ELF-1 (cell line): ENCODE data around the gene CAV1.

Source experiments
- DNase-seq: peaks from one replicate; pipeline ENCODE4 v3.0.0-alpha.2; 2016; ENCODE audit warnings: low read depth, low spot score

Gene CAV1

GRCh38 chr7:116530107-116530820 is 5.4 kb downstream of the CAV1 start:
- no peak for DNase-seq

DNA sequence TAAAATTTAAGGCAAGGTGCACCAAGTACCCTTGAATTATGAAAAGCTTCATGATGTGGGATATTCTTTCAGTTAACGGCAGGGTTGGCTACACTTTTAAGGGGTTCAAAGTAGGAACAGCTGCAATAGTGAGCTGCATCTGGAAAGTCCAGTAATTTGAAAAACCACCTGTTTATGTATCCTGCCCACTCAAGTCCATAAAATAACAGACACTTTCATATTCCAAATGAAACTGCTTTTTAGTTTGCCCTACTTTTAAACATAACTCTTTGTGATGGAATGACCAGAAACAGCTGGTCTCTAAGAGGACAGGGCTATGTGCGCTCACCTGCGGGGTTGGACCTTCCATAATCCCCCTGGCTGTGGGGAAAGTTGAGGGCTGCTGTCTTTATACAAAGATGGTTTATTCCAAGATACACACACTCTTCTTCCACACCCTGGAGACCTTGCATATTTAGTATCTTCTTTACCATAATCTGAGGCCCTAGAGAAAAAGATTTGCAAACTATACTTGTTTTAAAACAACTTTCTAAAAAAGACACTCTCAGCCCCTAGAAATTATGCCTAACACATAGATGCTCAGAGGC is 7.4 kb downstream of the CAV1 start:
- no peak for DNase-seq

GRCh38 chr7:116534790-116535189 is 10.0 kb downstream of the CAV1 start:
- no peak for DNase-seq

- DNase-seq: no peak
Observed at GRCh38 chr7:116535416-116535815, 10.6 kb downstream of the CAV1 start.

- DNase-seq: no peak
Observed at GRCh38 chr7:116538138-116538537, 13.3 kb downstream of the CAV1 start.

GRCh38 chr7:116539879-116540278 is 15.0 kb downstream of the CAV1 start:
- DNase-seq: no peak

GRCh38 chr7:116540743-116541142 is 15.9 kb downstream of the CAV1 start:
- DNase-seq: no peak

DNA sequence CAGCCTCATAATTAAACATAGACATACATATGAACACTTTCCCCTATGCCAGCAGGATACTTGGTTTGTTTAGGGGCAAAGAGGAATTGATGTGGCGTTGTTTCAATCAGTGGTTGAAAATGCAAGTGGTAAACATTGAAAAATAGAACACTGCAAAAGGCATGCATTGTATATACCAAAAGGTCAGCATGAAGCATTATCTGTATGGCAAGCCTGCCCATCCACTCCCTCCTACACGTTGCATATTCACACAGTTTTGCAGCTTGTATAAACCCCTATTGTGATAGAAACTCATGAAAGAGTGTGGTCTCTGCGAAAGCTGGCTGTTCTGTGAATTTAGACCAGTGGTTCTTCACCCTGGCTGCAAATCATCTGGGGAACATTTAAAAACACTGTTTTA is 17.1 kb downstream of the CAV1 start:
- DNase-seq: no peak

- no peak for DNase-seq
Observed at GRCh38 chr7:116542618-116543017, 17.8 kb downstream of the CAV1 start.

DNA sequence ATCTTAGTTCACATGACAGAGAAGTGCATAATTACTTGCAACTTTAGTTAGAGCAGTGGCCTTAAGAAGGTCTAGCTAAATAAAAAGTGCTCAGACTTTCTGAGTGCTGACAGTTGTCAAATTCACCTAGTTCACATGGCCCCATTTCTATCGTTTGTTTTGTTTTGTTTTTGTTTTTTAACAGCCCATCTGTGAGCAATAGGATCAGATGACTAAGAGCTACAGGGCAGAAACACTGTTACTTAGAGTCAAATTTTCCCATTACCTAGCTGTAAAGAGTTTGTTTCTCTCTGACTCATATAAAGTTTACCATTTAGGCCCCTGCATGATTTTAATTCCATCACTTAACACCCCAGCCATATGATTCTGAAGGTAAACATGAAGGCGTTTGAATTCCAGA is 18.8 kb downstream of the CAV1 start:
- no peak for DNase-seq

DNA sequence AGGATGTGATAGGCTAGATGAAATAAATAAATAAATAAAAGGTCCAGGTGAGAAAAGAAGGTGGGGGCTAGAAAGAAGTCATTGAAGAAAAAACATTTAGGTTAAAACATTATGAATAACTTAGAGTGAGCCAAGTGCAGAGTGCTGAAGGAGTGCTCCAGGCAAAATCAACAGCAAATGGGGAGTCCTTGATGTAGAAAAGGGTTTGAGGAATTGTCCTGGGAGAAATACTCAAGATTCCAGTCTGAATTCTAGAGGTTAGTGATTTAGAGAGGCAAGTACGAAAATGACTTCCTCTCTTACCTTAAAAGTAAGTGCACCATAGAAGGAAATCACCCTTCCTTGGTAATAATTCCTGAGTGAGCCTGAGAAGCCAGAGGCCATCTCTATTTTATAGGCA is 19.7 kb downstream of the CAV1 start:
- DNase-seq: no peak

GRCh38 chr7:116545411-116545993 is 20.7 kb downstream of the CAV1 start:
- DNase-seq: no peak

GRCh38 chr7:116546054-116546453 is 21.2 kb downstream of the CAV1 start:
- DNase-seq: no peak

DNA sequence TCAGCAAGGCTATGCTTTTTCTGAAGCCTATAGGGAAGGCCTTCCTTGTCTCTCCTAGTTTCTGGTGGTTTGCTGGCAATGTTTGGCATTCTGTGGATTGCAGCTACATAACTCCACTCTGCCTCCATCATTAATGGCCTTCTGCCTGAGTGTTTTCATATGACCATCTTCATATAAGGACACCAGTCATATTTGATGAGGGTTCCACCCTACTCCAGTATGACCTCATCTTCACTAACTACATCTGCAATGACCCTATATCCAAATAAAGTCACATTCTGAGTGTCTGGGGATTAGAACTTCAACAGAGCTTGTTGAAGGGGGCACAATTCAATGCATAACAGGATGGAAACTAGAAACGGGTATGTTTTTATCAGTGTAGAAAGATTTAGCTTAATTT is 22.1 kb downstream of the CAV1 start:
- DNase-seq: no peak

- no peak for DNase-seq
Observed at GRCh38 chr7:116547347-116547746, 22.5 kb downstream of the CAV1 start.

DNA sequence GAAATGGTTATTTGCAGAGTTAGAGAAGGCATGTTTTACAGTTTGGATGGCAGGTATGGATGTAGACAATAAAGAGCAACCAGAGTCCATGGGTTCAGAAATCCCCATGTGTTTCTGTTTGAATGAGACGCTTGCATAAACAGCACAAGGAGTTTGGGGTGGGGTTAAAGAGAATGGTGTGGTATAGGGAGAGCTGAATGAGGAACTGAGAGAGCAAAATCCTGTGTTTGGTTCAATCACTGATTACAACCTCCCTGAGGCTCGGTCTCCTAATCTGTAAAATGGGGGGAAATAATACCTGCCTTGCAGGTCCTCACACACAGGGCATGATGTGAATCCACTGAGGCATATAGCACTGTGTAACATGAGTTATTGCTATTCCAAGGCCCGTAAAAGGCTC is 23.7 kb downstream of the CAV1 start:
- DNase-seq: no peak

DNA sequence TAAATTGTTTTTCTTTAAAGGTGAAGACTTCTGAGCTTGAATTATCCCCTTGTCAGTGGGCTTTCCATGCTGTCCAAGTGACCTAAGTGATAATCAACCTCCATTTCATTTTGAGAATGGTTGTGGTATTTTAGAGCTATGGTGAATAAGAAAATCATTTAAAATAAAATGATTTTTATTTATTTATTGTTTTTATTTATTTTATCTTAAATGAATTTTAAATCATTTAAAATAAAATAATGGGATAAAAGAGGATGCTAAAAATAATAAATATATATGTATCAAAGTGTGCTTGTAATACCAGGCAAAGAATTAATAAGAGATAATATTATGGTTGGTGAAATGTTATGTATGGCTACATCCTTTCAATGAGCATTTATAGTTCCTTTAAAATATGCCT is 24.5 kb downstream of the CAV1 start:
- no peak for DNase-seq

- DNase-seq: no peak
Observed at GRCh38 chr7:116551692-116552091, 26.9 kb downstream of the CAV1 start.

GRCh38 chr7:116552602-116553001 is 27.8 kb downstream of the CAV1 start:
- no peak for DNase-seq

DNA sequence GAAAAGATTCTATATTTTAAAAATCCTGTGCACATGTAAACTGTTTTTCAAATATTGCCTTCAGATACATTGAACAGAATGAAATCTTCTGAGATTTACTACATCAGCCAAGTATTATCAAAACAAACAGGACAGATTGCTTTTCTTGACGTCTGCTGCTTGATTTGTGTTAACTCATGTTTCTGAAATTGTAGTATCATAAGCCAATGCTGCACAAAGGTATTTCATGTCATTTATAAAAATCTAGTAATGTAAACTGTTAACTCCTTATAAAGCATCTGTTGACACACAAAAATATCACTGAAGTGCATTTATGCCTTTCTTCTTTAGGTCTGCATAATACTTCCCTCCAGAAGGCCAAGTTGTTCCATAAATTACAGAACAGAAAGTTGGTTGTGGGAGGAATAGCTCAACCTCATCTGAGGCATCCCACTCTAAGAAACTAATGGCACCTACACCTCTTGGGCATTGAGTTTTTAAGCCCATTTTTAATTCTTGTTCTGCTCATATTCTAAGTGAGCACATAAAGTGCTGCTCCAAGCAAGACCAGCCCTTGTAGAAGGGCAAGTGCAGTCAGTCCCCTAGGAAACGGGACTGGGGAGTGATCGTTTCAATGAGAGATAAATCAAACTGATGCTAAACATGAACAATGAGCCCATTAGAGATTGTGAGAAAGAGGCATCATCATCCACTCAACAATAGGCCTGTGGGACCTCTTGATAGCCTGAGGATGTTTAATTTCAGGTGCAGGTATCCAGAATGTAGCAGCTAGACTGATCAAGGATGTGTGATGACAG is 28.5 kb downstream of the CAV1 start:
- no peak for DNase-seq

DNA sequence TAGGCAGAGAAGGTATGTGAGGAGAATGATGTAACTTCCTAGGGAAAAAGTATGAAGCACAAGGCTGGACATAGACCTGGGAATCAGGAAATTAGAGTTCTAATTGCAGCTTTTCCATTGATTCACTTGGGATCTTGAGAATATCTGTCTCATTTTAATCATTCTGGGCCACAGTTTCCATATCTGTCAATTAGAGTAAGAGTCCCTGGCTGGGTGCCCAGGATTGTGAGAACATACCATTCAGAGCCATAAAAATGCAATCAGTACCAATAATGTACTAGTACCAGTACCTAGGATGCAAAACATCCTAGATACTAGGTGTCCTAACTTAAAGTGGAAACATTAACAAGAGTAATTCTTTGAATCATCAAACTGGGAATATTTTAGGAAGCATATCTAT is 29.6 kb downstream of the CAV1 start:
- no peak for DNase-seq

DNA sequence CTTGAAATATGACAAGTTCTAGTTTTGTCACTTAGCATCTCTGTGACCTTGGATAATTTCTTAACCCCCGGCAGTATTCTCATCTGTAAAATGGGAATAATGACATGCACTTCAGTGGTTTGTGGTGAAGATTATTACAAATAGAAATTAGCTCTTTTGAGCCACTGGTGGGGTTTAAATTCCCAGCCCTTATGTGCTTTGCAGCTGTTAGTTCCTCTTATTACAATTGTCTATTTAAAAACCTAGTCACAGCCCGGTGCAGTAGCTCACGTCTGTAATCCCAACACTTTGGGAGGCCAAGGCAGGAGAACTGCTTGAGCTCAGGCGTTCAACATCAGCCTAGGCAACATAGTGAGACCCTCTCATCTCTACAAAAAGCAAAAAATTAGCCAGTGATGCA is 30.1 kb downstream of the CAV1 start:
- DNase-seq: no peak
